ENCODE measurements around the gene KCNJ5. TPM values are rescaled to one million over a fixed set of nuclear protein-coding genes. Genes with fewer than 3 reads are reported as not detected.

The KCNJ5 gene
- total and polyA plus RNA-seq, 2 of the 4 experiments (the other 2 are of a cell fraction): 0.07 to 0.18 TPM

DNA sequence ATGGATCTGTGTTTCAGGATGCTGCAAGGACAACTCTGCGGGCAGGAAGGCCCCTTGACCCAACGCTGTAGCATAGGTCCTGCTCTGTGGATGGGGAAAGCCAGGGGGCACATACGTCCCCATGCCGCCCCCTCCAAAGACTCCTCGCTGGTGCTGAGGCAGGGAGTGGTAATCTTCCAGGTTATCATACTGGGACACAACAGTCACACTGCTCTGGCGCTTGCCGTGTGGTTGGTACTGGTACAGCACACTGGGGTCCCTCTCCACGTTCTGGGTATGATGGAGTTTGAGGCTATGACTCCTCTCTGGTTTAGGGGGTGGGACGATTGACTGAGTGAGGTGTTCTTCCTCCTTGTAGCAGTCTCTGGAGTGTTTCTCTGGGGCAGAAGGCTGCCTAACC lies 77.8 kb downstream of the KCNJ5 start:
- no peaks in the 10 kb centered on the region for H3K79me1 ChIP-seq (ENCODE audit: low read depth in 1 of 2, low read length in 2 of 2)
- TF ChIP-seq FOS (IDR thresholded peaks at IDR 0.05; ENCODE audit: low read depth, low read length) (no peak), BHLHE40 (IDR thresholded peaks at IDR 0.05; ENCODE audit: low read depth, low read length) (no peak), CEBPB (IDR thresholded peaks at IDR 0.05; ENCODE audit: low read depth, low read length) (no peak), NFE2L2 (IDR thresholded peaks at IDR 0.05; ENCODE audit: low read depth, low read length) (no peak), POLR2A (IDR thresholded peaks at IDR 0.05; ENCODE audit: low read depth, low read length) (no peak), SMC3 (IDR thresholded peaks at IDR 0.05; ENCODE audit: low read depth, low read length) (no peak), RAD21 (IDR thresholded peaks at IDR 0.05; ENCODE audit: low read length) (no peak), MAFK (IDR thresholded peaks at IDR 0.05; ENCODE audit: low read depth, low read length) (no peak), RFX5 (IDR thresholded peaks at IDR 0.05; ENCODE audit: low read depth, low read length) (no peak), CHD1 (IDR thresholded peaks at IDR 0.05; ENCODE audit: low read depth, low read length) (no peak), MXI1 (IDR thresholded peaks at IDR 0.05; ENCODE audit: borderline replicate concordance, low read depth, low read length) (no peak), RCOR1 (IDR thresholded peaks at IDR 0.05; ENCODE audit: insufficient replicate concordance, low read length) (no peak)
- TF ChIP-seq, protein P1, sequence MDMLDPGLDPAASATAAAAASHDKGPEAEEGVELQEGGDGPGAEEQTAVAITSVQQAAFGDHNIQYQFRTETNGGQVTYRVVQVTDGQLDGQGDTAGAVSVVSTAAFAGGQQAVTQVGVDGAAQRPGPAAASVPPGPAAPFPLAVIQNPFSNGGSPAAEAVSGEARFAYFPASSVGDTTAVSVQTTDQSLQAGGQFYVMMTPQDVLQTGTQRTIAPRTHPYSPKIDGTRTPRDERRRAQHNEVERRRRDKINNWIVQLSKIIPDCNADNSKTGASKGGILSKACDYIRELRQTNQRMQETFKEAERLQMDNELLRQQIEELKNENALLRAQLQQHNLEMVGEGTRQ (IDR thresholded peaks at IDR 0.05; ENCODE audit: low read depth, low read length): no peak
- TF ChIP-seq, protein P2, sequence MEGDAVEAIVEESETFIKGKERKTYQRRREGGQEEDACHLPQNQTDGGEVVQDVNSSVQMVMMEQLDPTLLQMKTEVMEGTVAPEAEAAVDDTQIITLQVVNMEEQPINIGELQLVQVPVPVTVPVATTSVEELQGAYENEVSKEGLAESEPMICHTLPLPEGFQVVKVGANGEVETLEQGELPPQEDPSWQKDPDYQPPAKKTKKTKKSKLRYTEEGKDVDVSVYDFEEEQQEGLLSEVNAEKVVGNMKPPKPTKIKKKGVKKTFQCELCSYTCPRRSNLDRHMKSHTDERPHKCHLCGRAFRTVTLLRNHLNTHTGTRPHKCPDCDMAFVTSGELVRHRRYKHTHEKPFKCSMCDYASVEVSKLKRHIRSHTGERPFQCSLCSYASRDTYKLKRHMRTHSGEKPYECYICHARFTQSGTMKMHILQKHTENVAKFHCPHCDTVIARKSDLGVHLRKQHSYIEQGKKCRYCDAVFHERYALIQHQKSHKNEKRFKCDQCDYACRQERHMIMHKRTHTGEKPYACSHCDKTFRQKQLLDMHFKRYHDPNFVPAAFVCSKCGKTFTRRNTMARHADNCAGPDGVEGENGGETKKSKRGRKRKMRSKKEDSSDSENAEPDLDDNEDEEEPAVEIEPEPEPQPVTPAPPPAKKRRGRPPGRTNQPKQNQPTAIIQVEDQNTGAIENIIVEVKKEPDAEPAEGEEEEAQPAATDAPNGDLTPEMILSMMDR (conservative IDR thresholded peaks at IDR 0.05; ENCODE audit: low read depth, low read length): no peak
- TF ChIP-seq, protein P3, sequence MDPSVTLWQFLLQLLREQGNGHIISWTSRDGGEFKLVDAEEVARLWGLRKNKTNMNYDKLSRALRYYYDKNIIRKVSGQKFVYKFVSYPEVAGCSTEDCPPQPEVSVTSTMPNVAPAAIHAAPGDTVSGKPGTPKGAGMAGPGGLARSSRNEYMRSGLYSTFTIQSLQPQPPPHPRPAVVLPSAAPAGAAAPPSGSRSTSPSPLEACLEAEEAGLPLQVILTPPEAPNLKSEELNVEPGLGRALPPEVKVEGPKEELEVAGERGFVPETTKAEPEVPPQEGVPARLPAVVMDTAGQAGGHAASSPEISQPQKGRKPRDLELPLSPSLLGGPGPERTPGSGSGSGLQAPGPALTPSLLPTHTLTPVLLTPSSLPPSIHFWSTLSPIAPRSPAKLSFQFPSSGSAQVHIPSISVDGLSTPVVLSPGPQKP (IDR thresholded peaks at IDR 0.05; ENCODE audit: borderline replicate concordance, low read depth, low read length): no peak
- peaks cover 28% of the 10 kb centered on the region for H3K36me3 ChIP-seq (ENCODE audit: control insufficient read depth, insufficient read depth, low read length)
- BruUV-seq (replicated peaks): no TSS peak
- H4K20me1 ChIP-seq (ENCODE audit: insufficient read depth, low read length): no peaks in the 10 kb centered on the region
- POLR2A ChIA-PET (ENCODE audit: unreplicated experiment): interaction anchor here (0.6 kb wide), 1 partner anchor 130 kb away, joined by 3 read pairs; no protein-coding TSS in a partner anchor
- no peak overlapping the region for H3K4me2 ChIP-seq (ENCODE audit: low read depth, low read length)
- in situ Hi-C loops (cut with MboI; ENCODE audit: low sequenced_read_pairs) (loop anchor here (25.0 kb wide), 2 partner anchors 807 to 932 kb away; no protein-coding TSS in a partner anchor), dilution Hi-C loops (cut with HindIII; ENCODE audit: low sequenced_read_pairs, unreplicated experiment) (no loop called here), intact Hi-C loops (cut with micrococcal nuclease) (no loop called here)
- no peak overlapping the region for H3K18ac ChIP-seq (ENCODE audit: low read depth, low read length)
- no peak overlapping the region for H2BK5ac ChIP-seq (ENCODE audit: low read depth, low read length, poor library complexity, severe bottlenecking)
- H3K27me3 ChIP-seq (ENCODE audit: control insufficient read depth, insufficient read depth, low read length): no peaks in the 10 kb centered on the region
- DNase-seq: no peak
- no peak overlapping the region for H2BK120ac ChIP-seq (ENCODE audit: low read depth, low read length)
- H2BK15ac ChIP-seq (ENCODE audit: low read depth, low read length): no peak overlapping the region
- H3K56ac ChIP-seq (ENCODE audit: extremely low read depth, insufficient read depth, low read length): no peak overlapping the region
- CTCF ChIA-PET: interaction anchor here (0.6 kb wide), 1 partner anchor 1342 kb away, joined by 3 read pairs; no protein-coding TSS in a partner anchor
- no peak overlapping the region for H3K4me3 ChIP-seq (ENCODE audit: insufficient read depth, low read depth, low read length)
- H2AK5ac ChIP-seq (ENCODE audit: low read depth, low read length): no peak overlapping the region
- no peaks in the 10 kb centered on the region for H3K9me3 ChIP-seq (ENCODE audit: control insufficient read depth, insufficient read depth, low read length)
- H3K4me1 ChIP-seq (ENCODE audit: control insufficient read depth, insufficient read depth, low read length): no peaks in the 10 kb centered on the region
- no peak overlapping the region for H3K23ac ChIP-seq (ENCODE audit: low read depth, low read length)
- no peak overlapping the region for H4K5ac ChIP-seq (ENCODE audit: low read depth, low read length)
- H3K4ac ChIP-seq (ENCODE audit: low read depth, low read length): no peak overlapping the region
- no peak overlapping the region for H4K91ac ChIP-seq (ENCODE audit: insufficient read depth, low read depth, low read length)
- no peaks in the 10 kb centered on the region; the same call in 1 of the 2 replicates for H3K9me1 ChIP-seq (ENCODE audit: insufficient read depth, low read length)
- H4K8ac ChIP-seq (ENCODE audit: low read depth in 2 of 2, low read length in 2 of 2): no peak overlapping the region
- WGBS, 2 experiments (ENCODE audit: extremely low coverage in 2 of 2, insufficient read length in 1 of 2): 90% methylated on average over 2 of the region's 9 CpGs; no CpG with 5 or more reads in 1 of the 2 experiments
- no peak overlapping the region for H3K14ac ChIP-seq (replicated peaks; ENCODE audit: low read depth, low read length)
- ATAC-seq (ENCODE audit: low read depth): no peak
- no peak overlapping the region for H3K27ac ChIP-seq (ENCODE audit: insufficient read depth, low read length)
- H2AFZ ChIP-seq (replicated peaks; ENCODE audit: low read length, poor library complexity): no peak overlapping the region
- no peak overlapping the region for H3K9ac ChIP-seq (ENCODE audit: low read depth, low read length)
- no peak overlapping the region for H2BK20ac ChIP-seq (ENCODE audit: low read depth, low read length)
- H2AK9ac ChIP-seq (replicated peaks; ENCODE audit: low read depth, low read length, poor library complexity): no peak overlapping the region
